ENCODE measurements around the gene MCM9.

DNA sequence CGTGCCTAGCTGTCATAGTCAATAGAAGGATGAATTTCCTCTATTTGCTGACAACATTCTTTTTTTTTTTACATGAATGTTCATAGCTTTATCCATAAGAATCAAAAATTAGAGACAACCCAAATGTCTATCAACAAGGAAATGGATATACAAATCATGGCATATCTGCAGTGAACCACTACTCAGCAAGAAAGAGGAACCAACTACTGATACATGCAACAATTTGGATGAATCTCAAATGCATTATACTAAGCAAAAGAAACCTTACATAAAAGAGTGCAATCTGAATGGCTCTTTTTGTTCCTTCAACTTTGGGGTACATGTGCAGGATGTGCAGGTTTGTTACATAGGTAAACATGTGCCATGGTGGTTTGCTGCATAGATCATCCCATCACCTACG, 17.7 kb upstream of the MCM9 start:
- no peak for TF ChIP-seq EZH2phosphoT487 (IDR thresholded peaks at IDR 0.05; ENCODE audit: low read depth)
- TF ChIP-seq, protein P1, sequence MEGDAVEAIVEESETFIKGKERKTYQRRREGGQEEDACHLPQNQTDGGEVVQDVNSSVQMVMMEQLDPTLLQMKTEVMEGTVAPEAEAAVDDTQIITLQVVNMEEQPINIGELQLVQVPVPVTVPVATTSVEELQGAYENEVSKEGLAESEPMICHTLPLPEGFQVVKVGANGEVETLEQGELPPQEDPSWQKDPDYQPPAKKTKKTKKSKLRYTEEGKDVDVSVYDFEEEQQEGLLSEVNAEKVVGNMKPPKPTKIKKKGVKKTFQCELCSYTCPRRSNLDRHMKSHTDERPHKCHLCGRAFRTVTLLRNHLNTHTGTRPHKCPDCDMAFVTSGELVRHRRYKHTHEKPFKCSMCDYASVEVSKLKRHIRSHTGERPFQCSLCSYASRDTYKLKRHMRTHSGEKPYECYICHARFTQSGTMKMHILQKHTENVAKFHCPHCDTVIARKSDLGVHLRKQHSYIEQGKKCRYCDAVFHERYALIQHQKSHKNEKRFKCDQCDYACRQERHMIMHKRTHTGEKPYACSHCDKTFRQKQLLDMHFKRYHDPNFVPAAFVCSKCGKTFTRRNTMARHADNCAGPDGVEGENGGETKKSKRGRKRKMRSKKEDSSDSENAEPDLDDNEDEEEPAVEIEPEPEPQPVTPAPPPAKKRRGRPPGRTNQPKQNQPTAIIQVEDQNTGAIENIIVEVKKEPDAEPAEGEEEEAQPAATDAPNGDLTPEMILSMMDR (IDR thresholded peaks at IDR 0.05; ENCODE audit: low read depth, low read length), result no peak
